ENCODE data around the gene LRGUK.

LRGUK gene

GRCh38 chr7:134182078-134182477, 54.9 kb downstream of the LRGUK start:
- DNase-seq (ENCODE audit: low spot score): no peak
- TF ChIP-seq, protein P1, sequence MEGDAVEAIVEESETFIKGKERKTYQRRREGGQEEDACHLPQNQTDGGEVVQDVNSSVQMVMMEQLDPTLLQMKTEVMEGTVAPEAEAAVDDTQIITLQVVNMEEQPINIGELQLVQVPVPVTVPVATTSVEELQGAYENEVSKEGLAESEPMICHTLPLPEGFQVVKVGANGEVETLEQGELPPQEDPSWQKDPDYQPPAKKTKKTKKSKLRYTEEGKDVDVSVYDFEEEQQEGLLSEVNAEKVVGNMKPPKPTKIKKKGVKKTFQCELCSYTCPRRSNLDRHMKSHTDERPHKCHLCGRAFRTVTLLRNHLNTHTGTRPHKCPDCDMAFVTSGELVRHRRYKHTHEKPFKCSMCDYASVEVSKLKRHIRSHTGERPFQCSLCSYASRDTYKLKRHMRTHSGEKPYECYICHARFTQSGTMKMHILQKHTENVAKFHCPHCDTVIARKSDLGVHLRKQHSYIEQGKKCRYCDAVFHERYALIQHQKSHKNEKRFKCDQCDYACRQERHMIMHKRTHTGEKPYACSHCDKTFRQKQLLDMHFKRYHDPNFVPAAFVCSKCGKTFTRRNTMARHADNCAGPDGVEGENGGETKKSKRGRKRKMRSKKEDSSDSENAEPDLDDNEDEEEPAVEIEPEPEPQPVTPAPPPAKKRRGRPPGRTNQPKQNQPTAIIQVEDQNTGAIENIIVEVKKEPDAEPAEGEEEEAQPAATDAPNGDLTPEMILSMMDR (IDR thresholded peaks at IDR 0.05): no peak
- no peak overlapping the region for H3K27ac ChIP-seq
- no peak overlapping the region for H3K4me3 ChIP-seq

- Histone ChIP-seq H3K27ac (no peak overlapping the region), H3K4me3 (no peak overlapping the region)
- TF ChIP-seq, protein P1 (IDR thresholded peaks at IDR 0.05): no peak
- no peak for DNase-seq (ENCODE audit: low spot score)
Measured at GRCh38 chr7:134184767-134185166, 57.6 kb downstream of the LRGUK start.

- H3K4me3 ChIP-seq: no peak overlapping the region
- no peak overlapping the region for H3K27ac ChIP-seq
- no peak for DNase-seq (ENCODE audit: low spot score)
- TF ChIP-seq, protein P1 (IDR thresholded peaks at IDR 0.05): no peak
Measured at GRCh38 chr7:134186027-134186426, 58.9 kb downstream of the LRGUK start.

- Histone ChIP-seq H3K4me3 (no peak overlapping the region), H3K27ac (no peak overlapping the region)
- no peak for DNase-seq (ENCODE audit: low spot score)
- TF ChIP-seq, protein P1 (IDR thresholded peaks at IDR 0.05): no peak
Measured at GRCh38 chr7:134186801-134187200, 59.7 kb downstream of the LRGUK start.

DNA sequence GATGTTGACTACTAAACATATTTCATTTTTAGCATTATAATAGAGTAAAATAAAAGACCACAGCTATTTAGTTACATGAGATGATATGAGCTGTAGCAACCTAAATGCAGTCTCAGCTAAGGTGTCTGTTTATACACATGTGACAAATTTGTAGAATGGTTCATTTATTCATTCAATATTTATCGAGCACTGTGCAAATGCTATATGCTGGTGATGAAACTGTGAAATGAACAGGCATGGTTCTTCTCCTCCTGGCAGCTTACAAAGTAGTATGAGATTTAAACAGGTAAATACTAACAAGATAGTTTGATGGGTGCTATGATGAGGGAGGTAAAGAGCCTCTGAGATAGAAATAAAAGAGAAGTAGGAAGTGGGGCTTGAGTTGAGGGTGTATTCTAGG, 60.8 kb downstream of the LRGUK start:
- no peak for DNase-seq (ENCODE audit: low spot score)
- Histone ChIP-seq H3K4me3 (no peak overlapping the region), H3K27ac (no peak overlapping the region)
- TF ChIP-seq, protein P1 (IDR thresholded peaks at IDR 0.05): no peak

- TF ChIP-seq, protein P1 (IDR thresholded peaks at IDR 0.05): no peak
- Histone ChIP-seq H3K4me3 (no peak overlapping the region), H3K27ac (no peak overlapping the region)
- no peak for DNase-seq (ENCODE audit: low spot score)
Measured at GRCh38 chr7:134188311-134188710, 61.2 kb downstream of the LRGUK start.

- TF ChIP-seq, protein P1 (IDR thresholded peaks at IDR 0.05): no peak
- no peak for DNase-seq (ENCODE audit: low spot score)
- H3K4me3 ChIP-seq: no peak overlapping the region
- no peak overlapping the region for H3K27ac ChIP-seq
Measured at GRCh38 chr7:134189559-134189958, 62.4 kb downstream of the LRGUK start.

Measured in coronary artery (tissue), 2 donors.